HepG2 (cell line): ENCODE results near the gene NFE2L1. TPM values are rescaled to one million over a fixed set of nuclear protein-coding genes. Genes with fewer than 3 reads are reported as not detected.

Source experiments
- AFF4 ChIP-seq: sonication (generic); formaldehyde crosslinking; IDR thresholded peaks from 2 replicates; pipeline ENCODE4 v1.4.0; 2020; ENCODE audit warnings: missing genetic modification reagents
- DNMT1 ChIP-seq: sonication (generic); formaldehyde crosslinking; IDR thresholded peaks from 2 replicates; pipeline ENCODE4 v1.5.1; 2020; ENCODE audit warnings: mild to moderate bottlenecking, missing genetic modification reagents
- GTF3A ChIP-seq: sonication (generic); formaldehyde crosslinking; conservative IDR thresholded peaks from 2 replicates; pipeline ENCODE4 v1.4.0; 2020; ENCODE audit warnings: mild to moderate bottlenecking, missing genetic modification reagents
- HNF1A ChIP-seq, 2 experiments: sonication (generic) in 1 of 2; formaldehyde crosslinking in 1 of 2; IDR thresholded peaks; 2 replicates each; pipeline versions ENCODE4 v1.4.0 to v1.6.1; 2016 to 2020; ENCODE audit warnings: borderline replicate concordance in 1 of 2, low read depth in 1 of 2, mild to moderate bottlenecking in 1 of 2, missing genetic modification reagents in 1 of 2
- HOXA7 ChIP-seq: sonication (generic); formaldehyde crosslinking; IDR thresholded peaks from 2 replicates; pipeline ENCODE4 v1.8.1; 2022; ENCODE audit warnings: mild to moderate bottlenecking, missing genetic modification reagents, moderate library complexity
- HOXD1 ChIP-seq: sonication (generic); formaldehyde crosslinking; IDR thresholded peaks from 2 replicates; pipeline ENCODE4 v1.5.0; 2020; ENCODE audit warnings: missing genetic modification reagents
- SIX1 ChIP-seq: sonication (generic); formaldehyde crosslinking; IDR thresholded peaks from 2 replicates; pipeline ENCODE4 v1.4.0; 2020; ENCODE audit warnings: missing genetic modification reagents, borderline replicate concordance
- TAF15 ChIP-seq: fragments of 200-400 bp; formaldehyde crosslinking; IDR thresholded peaks from one replicate; pipeline ENCODE4 v1.6.1; 2018; ENCODE audit warnings: mild to moderate bottlenecking, low read depth, low read length; ENCODE audit not compliant: poor library complexity, severe bottlenecking
- ZBTB2 ChIP-seq: sonication (generic); formaldehyde crosslinking; IDR thresholded peaks from 2 replicates; pipeline ENCODE4 v1.8.0; 2022; ENCODE audit warnings: low read depth, missing genetic modification reagents
- ZFP62 ChIP-seq: sonication (generic); formaldehyde crosslinking; IDR thresholded peaks from 2 replicates; pipeline ENCODE4 v1.4.0; 2020; ENCODE audit warnings: missing genetic modification reagents
- ZNF431 ChIP-seq: sonication (generic); formaldehyde crosslinking; IDR thresholded peaks from 2 replicates; pipeline ENCODE4 v1.9.0; 2022; ENCODE audit warnings: missing genetic modification reagents, low read depth, mild to moderate bottlenecking, borderline replicate concordance
- ZNF503 ChIP-seq: sonication (generic); formaldehyde crosslinking; IDR thresholded peaks from 2 replicates; pipeline ENCODE4 v1.4.0; 2020; ENCODE audit warnings: missing genetic modification reagents
- ZNF563 ChIP-seq: sonication (generic); formaldehyde crosslinking; IDR thresholded peaks from 2 replicates; pipeline ENCODE4 v1.8.0; 2022; ENCODE audit warnings: mild to moderate bottlenecking, moderate library complexity, missing genetic modification reagents
- polyA plus RNA-seq, 8 experiments: library from polyadenylated mRNA; depleted of rRNA in 3 of 8; stranded (reverse) in 7 of 8; unstranded in 1 of 8; fragments of >200 nt; fragmentation: Illumina TruSeq in 4 of 8; extraction: Trizol in 4 of 8; gene quantifications; 2 replicates each; pipeline versions ENCODE4 v1.2.1 to v1.2.3, GENCODE V29; 2011 to 2016; ENCODE audit warnings: low read depth in 4 of 8, missing spikeins in 1 of 8, mixed read lengths in 1 of 8; ENCODE audit not compliant: insufficient read depth in 1 of 8
- total RNA-seq, 5 experiments: library from RNA; depleted of rRNA; stranded (reverse); fragments of >200 nt; fragmentation: Illumina TruSeq; extraction: Trizol; gene quantifications; 2 replicates each; pipeline ENCODE4 v1.2.3, GENCODE V29; 2016; ENCODE audit warnings: low read depth in 1 of 5

NFE2L1 gene
- total and polyA plus RNA-seq, 2 of the 13 experiments (the other 11 are each of a cell fraction or from before 2014, with no cell fraction given): 67.0 to 234 TPM

- TF ChIP-seq HNF1A (IDR thresholded peaks at IDR 0.05; ENCODE audit: low read depth) (no peak), HNF1A (CRISPR knock-in tag; IDR thresholded peaks at IDR 0.05; ENCODE audit: borderline replicate concordance) (no peak), TAF15 (no peak), AFF4 (CRISPR knock-in tag) (no peak), HOXD1 (CRISPR knock-in tag) (0 out of 2 replicates have a peak, but pooled peaks have one; percentile 58), GTF3A (CRISPR knock-in tag) (0 out of 2 replicates have a peak, but pooled peaks have one; percentile 37), DNMT1 (CRISPR knock-in tag) (no peak), HOXA7 (no peak), ZBTB2 (no peak), SIX1 (CRISPR knock-in tag) (no peak), ZNF563 (CRISPR knock-in tag) (no peak), ZFP62 (no peak), ZNF431 (no peak), ZNF503 (no peak)
Observed at GRCh38 chr17:48023400-48024148, 24.6 kb upstream of the NFE2L1 start (continued).
